NT2/D1 (cell line): Measurements from ENCODE around the gene INPP4B.

Experiments used
- SUZ12 ChIP-seq: IDR thresholded peaks from 2 replicates; pipeline ENCODE4 v1.6.1; 2011; ENCODE audit not compliant: insufficient read length, insufficient read depth; ENCODE audit errors: extremely low read depth
- YY1 ChIP-seq: IDR thresholded peaks from 2 replicates; pipeline ENCODE4 v1.6.1; 2011; ENCODE audit not compliant: insufficient read length, insufficient read depth
- ZNF274 ChIP-seq: IDR thresholded peaks from 2 replicates; pipeline ENCODE4 v1.6.1; 2011; ENCODE audit warnings: mild to moderate bottlenecking, low read depth, low read length

GRCh38 chr4:142181021-142181420 lies 665.1 kb downstream of the INPP4B start:
- TF ChIP-seq ZNF274 (no peak), YY1 (no peak), SUZ12 (no peak)
